B cell (primary cell): ENCODE data around the gene FAM3B. TPM values are rescaled to one million over a fixed set of nuclear protein-coding genes. Genes with fewer than 3 reads are reported as not detected.

ENCODE experiments used
- ATAC-seq: fragments of 200-7000 bp; cut with Tn5 transposase; one replicate; pipeline ENCODE4 v1.10.0; 2021; ENCODE audit warnings: low read depth, mild to moderate bottlenecking, moderate number of reproducible peaks, moderate library complexity
- CTCF ChIA-PET: fragments of 350-600 bp; sonication (Branson Sonifier 250); formaldehyde crosslinking; loops from one replicate; lab custom pipeline; 2021; ENCODE audit warnings: antibody characterized with exemption, inconsistent platforms; lab: Charles Lee
- POLR2A ChIA-PET: fragments of 350-600 bp; sonication (Branson Sonifier 250); formaldehyde crosslinking; loops from one replicate; lab custom pipeline; 2021; ENCODE audit warnings: antibody characterized with exemption; lab: Charles Lee
- DNase-seq: peaks from one replicate; pipeline ENCODE4 v3.0.0; 2013
- H2AFZ ChIP-seq: 2 replicates; pipeline ENCODE4 v1.6.1; 2012; ENCODE audit warnings: mild to moderate bottlenecking, low read depth, low read length; ENCODE audit not compliant: insufficient read depth, poor library complexity, severe bottlenecking
- H3K27ac ChIP-seq, 2 donors: 1 replicate in 1 of 2; 2 replicates in 1 of 2; pipeline ENCODE4 v1.5.1; 2012 to 2013; ENCODE audit warnings: low read length in 2 of 2, mild to moderate bottlenecking in 2 of 2, moderate library complexity in 1 of 2
- H3K27me3 ChIP-seq, 4 experiments: fragments of 200-600 bp in 1 of 4; sonication (generic) in 1 of 4; replicated peaks in 1 of 4; 1 replicate in 2 of 4; 2 replicates in 2 of 4; pipeline versions ENCODE4 v1.6.1 to v1.7.0; 2013 to 2016; ENCODE audit warnings: low read length in 3 of 4, mild to moderate bottlenecking in 2 of 4, mixed read lengths in 1 of 4, moderate library complexity in 1 of 4; ENCODE audit not compliant: insufficient read depth in 4 of 4, control insufficient read depth in 3 of 4; ENCODE audit errors: control extremely low read depth in 1 of 4
- H3K36me3 ChIP-seq, 2 experiments: replicated peaks in 1 of 2; 1 replicate in 1 of 2; 2 replicates in 1 of 2; pipeline versions ENCODE4 v1.6.1 to v1.7.1; 2013; ENCODE audit warnings: low read length in 1 of 2; ENCODE audit not compliant: insufficient read depth in 2 of 2, control insufficient read depth in 1 of 2; ENCODE audit errors: control extremely low read depth in 1 of 2, extremely low read depth in 1 of 2
- H3K4me1 ChIP-seq, 2 donors: fragments of 200-600 bp in 1 of 2; sonication (generic) in 1 of 2; 1 replicate in 1 of 2; 2 replicates in 1 of 2; pipeline versions ENCODE4 v1.5.1 to v1.6.1; 2013 to 2017; ENCODE audit warnings: low read length in 2 of 2; ENCODE audit not compliant: control insufficient read depth in 2 of 2, insufficient read depth in 2 of 2
- H3K4me2 ChIP-seq: replicated peaks from 2 replicates; pipeline ENCODE3; 2012; ENCODE audit warnings: mild to moderate bottlenecking, low read depth, low read length; ENCODE audit not compliant: poor library complexity, severe bottlenecking
- H3K4me3 ChIP-seq, 5 experiments: fragments of 200-600 bp in 1 of 5; sonication (generic) in 1 of 5; 1 replicate in 3 of 5; 2 replicates in 2 of 5; pipeline versions ENCODE4 v1.5.1 to v1.7.0; 2011 to 2016; ENCODE audit warnings: low read length in 4 of 5, mild to moderate bottlenecking in 4 of 5, low read depth in 2 of 5, control low read depth in 1 of 5, moderate library complexity in 1 of 5; ENCODE audit not compliant: insufficient read depth in 1 of 5; ENCODE audit errors: control extremely low read depth in 1 of 5, extremely low read depth in 1 of 5
- H3K79me2 ChIP-seq: fragments of 200-600 bp; sonication (generic); one replicate; pipeline ENCODE4 v1.6.0; 2016; ENCODE audit warnings: low read length; ENCODE audit not compliant: control insufficient read depth, insufficient read depth
- H3K9ac ChIP-seq: fragments of 200-600 bp; sonication (generic); 2 replicates; pipeline ENCODE4 v1.6.1; 2017; ENCODE audit warnings: mild to moderate bottlenecking, low read length, moderate library complexity
- H3K9me3 ChIP-seq, 3 donors: one replicate each; pipeline versions ENCODE4 v1.6.1 to v1.7.1; 2013; ENCODE audit warnings: low read length in 2 of 3; ENCODE audit not compliant: control insufficient read depth in 2 of 3, insufficient read depth in 1 of 3; ENCODE audit errors: control extremely low read depth in 1 of 3
- H4K20me1 ChIP-seq: 2 replicates; pipeline ENCODE4 v1.6.0; 2012; ENCODE audit warnings: mild to moderate bottlenecking, low read length; ENCODE audit not compliant: insufficient read depth, control insufficient read depth, poor library complexity, severe bottlenecking
- H3K27ac Mint-ChIP-seq: one replicate; pipeline ENCODE4 v1.8.0; 2021; ENCODE audit warnings: mixed read lengths
- H3K27me3 Mint-ChIP-seq: one replicate; pipeline ENCODE4 v1.8.0; 2021; ENCODE audit warnings: mixed read lengths
- H3K4me1 Mint-ChIP-seq: one replicate; pipeline ENCODE4 v1.8.0; 2021; ENCODE audit warnings: mixed read lengths
- H3K4me3 Mint-ChIP-seq: one replicate; pipeline ENCODE4 v1.8.0; 2021; ENCODE audit warnings: mixed read lengths
- H3K9me3 Mint-ChIP-seq: one replicate; pipeline ENCODE4 v1.8.0; 2022; ENCODE audit warnings: mixed read lengths; ENCODE audit not compliant: insufficient read depth
- CTCF ChIP-seq: fragments of 200-600 bp; IDR thresholded peaks from one replicate; pipeline ENCODE4 v1.8.0; 2022; ENCODE audit warnings: antibody characterized with exemption, mild to moderate bottlenecking
- EZH2 ChIP-seq: IDR thresholded peaks from 2 replicates; pipeline ENCODE4 v1.6.1; 2012; ENCODE audit warnings: borderline replicate concordance, low read depth, mild to moderate bottlenecking, moderate library complexity, low read length; ENCODE audit not compliant: insufficient read depth, poor library complexity, severe bottlenecking
- WGBS: methylation state at CpG from one replicate; pipeline ENCODE4 v1.1.5; 2013; ENCODE audit warnings: missing lambda C conversion rate; ENCODE audit not compliant: insufficient coverage; 5-methylcytosine and 5-hydroxymethylcytosine counted together
- intact Hi-C: fragments of 100-400 bp; cut with micrococcal nuclease; formaldehyde crosslinking; loops from one replicate; pipeline ENCODE4 v1.10.0; 2022
- polyA plus RNA-seq: library from polyadenylated mRNA; depleted of rRNA; stranded (reverse); fragments of >200 nt; gene quantifications from 2 replicates; pipeline ENCODE4 v1.2.3, GENCODE V29; 2012
- total RNA-seq, 2 donors: library from RNA; stranded (reverse); fragments of 120-200 nt in 1 of 2; gene quantifications; 1 replicate in 1 of 2; 2 replicates in 1 of 2; pipeline versions ENCODE4 v1.2.3 to v1.2.4, GENCODE V29; 2013 to 2022

FAM3B gene
- total and polyA plus RNA-seq, 2 donors (not counting 1 experiment from before 2014, with no cell fraction given), result 0.09 TPM; not detected in 1

- no peak for ATAC-seq
- Histone ChIP-seq H3K79me2 (no peaks in the 10 kb centered on the region), H3K9ac (no peak overlapping the region), H3K4me2 (no peak overlapping the region), H3K4me1 (peaks cover 0 to 3% of the 10 kb centered on the region in 2 donors), H3K27me3 (peaks cover 0 to 12% (median 0%) of the 10 kb centered on the region in 4 experiments), H3K36me3 (no peaks in the 10 kb centered on the region), H3K4me3 (no peak overlapping the region), H4K20me1 (no peaks in the 10 kb centered on the region), H2AFZ (no peak overlapping the region), H3K9me3 (no peaks in the 10 kb centered on the region), H3K27ac (no peak overlapping the region)
- ChIA-PET POLR2A (no interaction called here), CTCF (interaction anchor here (0.8 kb wide), 1 partner anchor 40 kb away, joined by 4 read pairs; no protein-coding TSS in a partner anchor)
- H3K9me3 Mint-ChIP-seq, result no peaks in the 10 kb centered on the region
- TF ChIP-seq EZH2 (no peak), CTCF (no peak)
- H3K27ac Mint-ChIP-seq, result no peak overlapping the region
- H3K4me1 Mint-ChIP-seq, result peaks cover 4% of the 10 kb centered on the region
- DNase-seq, result no peak
- intact Hi-C loops, result no loop called here
- H3K4me3 Mint-ChIP-seq, result no peak overlapping the region
- 95% methylated on average over 20 of the region's 23 CpGs for WGBS
- peaks cover 21% of the 10 kb centered on the region for H3K27me3 Mint-ChIP-seq
These were observed 6.1 kb downstream of the FAM3B start for GRCh38 chr21:41322496-41323382.
